Measurements from ENCODE around the gene TFDP1.

TFDP1 gene

DNA sequence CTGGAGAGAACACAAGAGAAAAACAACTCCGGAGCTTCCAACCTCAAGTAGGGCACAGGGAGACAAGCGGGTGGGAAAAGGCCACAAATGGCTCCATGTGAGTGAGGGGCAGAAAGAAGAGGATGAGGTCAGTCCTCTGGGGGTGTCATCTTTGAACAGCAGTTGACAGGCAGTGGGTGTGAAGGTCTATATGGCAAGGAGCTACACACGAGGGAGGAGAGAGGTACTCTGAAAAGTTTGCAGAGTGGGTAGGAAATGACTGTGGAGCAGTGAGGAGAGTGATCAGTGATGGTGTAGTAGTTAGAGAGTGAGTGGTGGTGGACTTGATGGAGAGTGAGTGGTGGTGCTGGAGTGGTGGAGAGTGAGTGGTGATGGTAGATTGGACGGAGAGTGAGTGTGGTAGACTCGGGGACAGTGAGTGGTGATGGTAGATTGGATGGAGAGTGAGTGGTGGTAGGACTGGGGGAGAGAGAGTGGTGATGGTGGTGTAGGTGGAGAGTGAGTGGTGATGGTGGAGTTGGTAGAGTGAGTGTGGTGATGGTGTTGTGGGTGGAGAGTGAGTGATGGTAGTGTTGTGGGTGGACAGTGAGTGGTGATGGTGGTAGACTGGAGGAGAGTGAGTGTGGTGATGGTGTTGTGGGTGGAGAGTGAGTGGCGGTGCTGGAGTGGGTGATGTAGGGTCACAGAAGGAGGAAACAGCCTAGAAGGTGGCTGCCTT, 4.0 kb downstream of the TFDP1 start:
- TF ChIP-seq SIN3A (IDR thresholded peaks at IDR 0.05; ENCODE audit: borderline replicate concordance, insufficient read depth, low read length) (no peak), POLR2AphosphoS5 (IDR thresholded peaks at IDR 0.05; ENCODE audit: low read depth, low read length) (no peak), FOXP2 (optimal IDR thresholded peaks at IDR 0.05; ENCODE audit: borderline replicate concordance, extremely low read depth, extremely low read length, insufficient read depth) (no peak), REST (IDR thresholded peaks at IDR 0.05; ENCODE audit: insufficient read depth in 1 of 2, low read depth in 2 of 2, low read length in 2 of 2) (no peak), TAF1 (IDR thresholded peaks at IDR 0.05; ENCODE audit: borderline replicate concordance, insufficient read depth, low read length) (no peak)

DNA sequence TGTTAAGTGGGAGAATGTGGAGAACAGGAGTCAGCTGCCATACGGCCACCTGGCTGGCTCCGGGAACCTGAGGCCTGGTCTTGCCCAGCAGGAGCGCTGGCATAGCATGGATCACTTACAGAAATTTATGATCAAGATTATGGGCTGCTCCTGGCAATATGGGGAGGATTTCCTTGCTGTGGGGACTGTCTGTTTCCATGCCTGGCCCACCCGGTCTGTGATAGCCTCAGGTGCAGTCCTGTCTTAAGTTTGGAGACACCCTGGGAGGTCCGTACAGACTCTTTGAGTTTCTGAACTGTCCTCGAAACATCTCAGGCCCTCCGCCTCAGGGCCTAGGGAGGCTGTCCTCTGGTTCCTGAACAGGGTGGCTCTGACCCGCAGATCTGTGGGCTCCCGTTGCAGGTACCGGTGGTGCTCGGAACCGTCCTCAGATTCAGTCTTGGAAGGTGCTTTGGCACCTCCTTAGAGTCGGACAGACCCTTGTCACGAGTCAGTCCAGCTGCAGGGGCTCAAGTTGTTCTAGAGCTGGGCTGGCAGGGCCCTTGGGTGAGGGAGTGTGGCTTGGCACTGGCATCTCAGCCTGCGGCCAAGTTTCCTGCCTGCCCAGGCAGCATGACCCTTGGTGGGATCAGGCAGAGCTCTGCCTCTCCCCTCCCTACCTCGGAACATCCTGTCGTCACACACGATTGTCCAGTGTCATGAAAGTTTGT, 4.9 kb downstream of the TFDP1 start:
- no peak for TF ChIP-seq FOXP2 (optimal IDR thresholded peaks at IDR 0.05; ENCODE audit: borderline replicate concordance, extremely low read depth, extremely low read length, insufficient read depth)
- no peak for TF ChIP-seq POLR2AphosphoS5 (IDR thresholded peaks at IDR 0.05; ENCODE audit: low read depth, low read length)
- no peak for TF ChIP-seq REST (IDR thresholded peaks at IDR 0.05; ENCODE audit: insufficient read depth in 1 of 2, low read depth in 2 of 2, low read length in 2 of 2)
- TF ChIP-seq TAF1 (IDR thresholded peaks at IDR 0.05; ENCODE audit: borderline replicate concordance, insufficient read depth, low read length), result no peak
- TF ChIP-seq SIN3A (IDR thresholded peaks at IDR 0.05; ENCODE audit: borderline replicate concordance, insufficient read depth, low read length), result no peak

DNA sequence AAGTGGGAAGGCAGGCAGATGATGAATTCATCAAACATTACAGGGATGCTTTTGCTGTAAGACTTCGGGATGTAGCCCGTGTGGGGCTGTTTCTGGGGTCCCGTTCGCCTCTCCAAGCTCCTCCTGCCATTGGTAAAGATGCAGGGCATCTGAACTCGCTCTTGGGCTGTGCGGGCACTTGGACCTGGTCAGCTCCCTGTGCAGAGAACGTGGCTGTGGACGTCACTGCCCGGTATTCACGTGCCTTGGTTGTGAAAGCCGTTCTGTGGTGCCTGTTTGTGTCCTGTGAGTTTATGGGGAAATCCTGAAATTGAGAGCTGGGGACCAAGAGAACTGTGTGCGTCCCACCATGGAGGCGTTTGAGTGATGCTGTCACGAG, 5.4 kb downstream of the TFDP1 start:
- no peak for TF ChIP-seq FOXP2 (optimal IDR thresholded peaks at IDR 0.05; ENCODE audit: borderline replicate concordance, extremely low read depth, extremely low read length, insufficient read depth)
- TF ChIP-seq TAF1 (IDR thresholded peaks at IDR 0.05; ENCODE audit: borderline replicate concordance, insufficient read depth, low read length), result no peak
- no peak for TF ChIP-seq SIN3A (IDR thresholded peaks at IDR 0.05; ENCODE audit: borderline replicate concordance, insufficient read depth, low read length)
- TF ChIP-seq REST (IDR thresholded peaks at IDR 0.05; ENCODE audit: insufficient read depth in 1 of 2, low read depth in 2 of 2, low read length in 2 of 2), result no peak
- no peak for TF ChIP-seq POLR2AphosphoS5 (IDR thresholded peaks at IDR 0.05; ENCODE audit: low read depth, low read length)

GRCh38 chr13:113591750-113592149, 7.2 kb downstream of the TFDP1 start:
- TF ChIP-seq SIN3A (IDR thresholded peaks at IDR 0.05; ENCODE audit: borderline replicate concordance, insufficient read depth, low read length) (no peak), REST (IDR thresholded peaks at IDR 0.05; ENCODE audit: insufficient read depth in 1 of 2, low read depth in 2 of 2, low read length in 2 of 2) (no peak), POLR2AphosphoS5 (IDR thresholded peaks at IDR 0.05; ENCODE audit: low read depth, low read length) (no peak), FOXP2 (optimal IDR thresholded peaks at IDR 0.05; ENCODE audit: borderline replicate concordance, extremely low read depth, extremely low read length, insufficient read depth) (no peak), TAF1 (IDR thresholded peaks at IDR 0.05; ENCODE audit: borderline replicate concordance, insufficient read depth, low read length) (no peak)

Measured in PFSK-1 (cell line).